Gastrocnemius medialis (tissue), 4 donors: Measurements from ENCODE around the gene OR10D3. TPM values are rescaled to one million over a fixed set of nuclear protein-coding genes. Genes with fewer than 3 reads are reported as not detected.
"Not testable (repeated sequence)": the region's sequence is repeated elsewhere in the genome, so short reads cannot be mapped to it uniquely, and the experiment has no call there.

ENCODE experiments used
- ATAC-seq, 2 donors: fragments of 150-250 bp; one replicate each; pipeline ENCODE4 v1.9.1; 2016
- DNase-seq, 2 donors: peaks; one replicate each; pipeline ENCODE4 v3.0.0-alpha.2; 2019
- H3K27ac ChIP-seq, 4 donors: fragments of 200-600 bp; sonication (generic); 1 replicate in 1 of 4; 2 replicates in 3 of 4; pipeline ENCODE4 v1.5.1; 2016 to 2018; ENCODE audit warnings: mild to moderate bottlenecking in 2 of 4, moderate library complexity in 1 of 4
- H3K27me3 ChIP-seq, 3 donors: fragments of 200-600 bp; sonication (generic) in 2 of 3; 1 replicate in 1 of 3; 2 replicates in 2 of 3; pipeline versions ENCODE4 v1.5.1 to v1.6.0; 2016 to 2019; ENCODE audit warnings: mild to moderate bottlenecking in 1 of 3, moderate library complexity in 1 of 3
- H3K36me3 ChIP-seq, 2 donors: fragments of 200-600 bp; sonication (generic) in 1 of 2; one replicate each; pipeline ENCODE4 v1.5.1; 2017 to 2018
- H3K4me1 ChIP-seq, 2 donors: fragments of 200-600 bp; sonication (generic) in 1 of 2; one replicate each; pipeline ENCODE4 v1.5.1; 2016 to 2017; ENCODE audit warnings: mild to moderate bottlenecking in 2 of 2
- H3K4me3 ChIP-seq, 4 donors: fragments of 200-600 bp; sonication (generic) in 3 of 4; 1 replicate in 1 of 4; 2 replicates in 3 of 4; pipeline ENCODE4 v1.5.1; 2016 to 2019; ENCODE audit warnings: mild to moderate bottlenecking in 2 of 4
- H3K9me3 ChIP-seq, 3 donors: fragments of 200-600 bp; sonication (generic) in 2 of 3; 1 replicate in 1 of 3; 2 replicates in 2 of 3; pipeline ENCODE4 v1.5.1; 2016 to 2019
- POLR2A ChIP-seq, 2 donors: fragments of 450-650 bp; IDR thresholded peaks; one replicate each; pipeline ENCODE4 v1.6.1; 2017; ENCODE audit warnings: antibody characterized with exemption in 2 of 2, mild to moderate bottlenecking in 2 of 2, moderate library complexity in 2 of 2
- in situ Hi-C, 4 donors: fragments of 200-750 bp; cut with MboI; loops; one replicate each; pipeline versions ENCODE4 v1.15.0 to v1.8.0; 2017; ENCODE audit warnings: low sequenced_read_pairs in 4 of 4
- intact Hi-C: fragments of 100-400 bp; cut with DNase I; formaldehyde crosslinking; loops from one replicate; pipeline ENCODE4 v1.15.1; 2023; ENCODE audit warnings: low total_unique reads
- total RNA-seq, 4 donors: library from RNA; depleted of rRNA; stranded (reverse); fragments of >200 nt; gene quantifications; one replicate each; pipeline versions ENCODE4 v1.1.0 to v1.2.3, GENCODE V29; 2016
- TF ChIP-seq, protein P1 (sequence below), 5 experiments: fragments of 450-650 bp in 3 of 5; fragments of 200-600 bp in 2 of 5; sonication (generic) in 2 of 5; IDR thresholded peaks in 4 of 5; conservative IDR thresholded peaks in 1 of 5; 1 replicate in 4 of 5; 2 replicates in 1 of 5; pipeline ENCODE4 v1.5.1; 2016 to 2019; ENCODE audit warnings: antibody characterized with exemption in 5 of 5, mild to moderate bottlenecking in 3 of 5, moderate library complexity in 3 of 5

Gene OR10D3
- total RNA-seq, 4 donors from 2014 or later = not detected

GRCh38 chr11:124153821-124154220, 29.3 kb upstream of the OR10D3 start:
- H3K4me3 ChIP-seq = no peak overlapping the region
- in situ Hi-C loops (no loop called here), intact Hi-C loops (no loop called here)
- H3K9me3 ChIP-seq = no peaks in the 10 kb centered on the region
- no peak overlapping the region for H3K27ac ChIP-seq
- H3K4me1 ChIP-seq = no peaks in the 10 kb centered on the region
- DNase-seq (no peak), ATAC-seq (no peak)
- no peaks in the 10 kb centered on the region for H3K27me3 ChIP-seq
- TF ChIP-seq, protein P1, sequence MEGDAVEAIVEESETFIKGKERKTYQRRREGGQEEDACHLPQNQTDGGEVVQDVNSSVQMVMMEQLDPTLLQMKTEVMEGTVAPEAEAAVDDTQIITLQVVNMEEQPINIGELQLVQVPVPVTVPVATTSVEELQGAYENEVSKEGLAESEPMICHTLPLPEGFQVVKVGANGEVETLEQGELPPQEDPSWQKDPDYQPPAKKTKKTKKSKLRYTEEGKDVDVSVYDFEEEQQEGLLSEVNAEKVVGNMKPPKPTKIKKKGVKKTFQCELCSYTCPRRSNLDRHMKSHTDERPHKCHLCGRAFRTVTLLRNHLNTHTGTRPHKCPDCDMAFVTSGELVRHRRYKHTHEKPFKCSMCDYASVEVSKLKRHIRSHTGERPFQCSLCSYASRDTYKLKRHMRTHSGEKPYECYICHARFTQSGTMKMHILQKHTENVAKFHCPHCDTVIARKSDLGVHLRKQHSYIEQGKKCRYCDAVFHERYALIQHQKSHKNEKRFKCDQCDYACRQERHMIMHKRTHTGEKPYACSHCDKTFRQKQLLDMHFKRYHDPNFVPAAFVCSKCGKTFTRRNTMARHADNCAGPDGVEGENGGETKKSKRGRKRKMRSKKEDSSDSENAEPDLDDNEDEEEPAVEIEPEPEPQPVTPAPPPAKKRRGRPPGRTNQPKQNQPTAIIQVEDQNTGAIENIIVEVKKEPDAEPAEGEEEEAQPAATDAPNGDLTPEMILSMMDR (IDR thresholded peaks at IDR 0.05 in 4 of 5, conservative IDR thresholded peaks at IDR 0.05 in 1 of 5) = no peak
- no peak for TF ChIP-seq POLR2A (IDR thresholded peaks at IDR 0.05)
- no peaks in the 10 kb centered on the region for H3K36me3 ChIP-seq

GRCh38 chr11:124159481-124159880, 23.7 kb upstream of the OR10D3 start:
- no peak overlapping the region for H3K27ac ChIP-seq
- DNase-seq (no peak), ATAC-seq (no peak)
- TF ChIP-seq POLR2A (IDR thresholded peaks at IDR 0.05) = no peak
- TF ChIP-seq, protein P1 (IDR thresholded peaks at IDR 0.05 in 4 of 5, conservative IDR thresholded peaks at IDR 0.05 in 1 of 5) = no peak
- in situ Hi-C loops (no loop called here), intact Hi-C loops (no loop called here)
- no peaks in the 10 kb centered on the region for H3K36me3 ChIP-seq
- no peaks in the 10 kb centered on the region for H3K27me3 ChIP-seq
- H3K4me1 ChIP-seq = no peaks in the 10 kb centered on the region
- H3K9me3 ChIP-seq = no peaks in the 10 kb centered on the region
- no peak overlapping the region for H3K4me3 ChIP-seq

DNA sequence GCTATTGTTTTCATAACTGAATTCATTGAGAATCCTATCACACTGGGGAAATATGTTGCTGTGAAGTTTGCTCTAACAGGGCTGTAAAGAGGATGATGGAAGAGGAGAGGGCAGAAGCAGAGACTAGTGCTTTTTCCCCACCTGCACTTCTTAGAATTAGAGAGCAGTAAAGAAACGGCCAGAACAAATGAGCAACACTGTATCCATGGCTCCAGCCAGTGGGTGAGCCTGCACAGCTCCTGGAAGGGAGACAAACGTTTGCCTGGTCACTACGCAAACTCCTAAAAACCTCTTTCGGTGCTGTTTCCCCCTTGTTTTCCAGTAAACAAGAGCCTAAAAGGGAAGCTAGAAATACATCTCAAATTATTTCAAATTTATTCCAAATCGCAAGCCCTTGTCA, 22.2 kb upstream of the OR10D3 start:
- DNase-seq = no peak
- Histone ChIP-seq H3K27me3 (no peaks in the 10 kb centered on the region), H3K9me3 (no peaks in the 10 kb centered on the region), H3K27ac (no peak overlapping the region), H3K4me1 (no peaks in the 10 kb centered on the region), H3K36me3 (no peaks in the 10 kb centered on the region), H3K4me3 (no peak overlapping the region)
- in situ Hi-C loops (no loop called here), intact Hi-C loops (no loop called here)
- ATAC-seq = no peak
- TF ChIP-seq, protein P1 (IDR thresholded peaks at IDR 0.05 in 4 of 5, conservative IDR thresholded peaks at IDR 0.05 in 1 of 5) = no peak
- no peak for TF ChIP-seq POLR2A (IDR thresholded peaks at IDR 0.05)

GRCh38 chr11:124167826-124168231, 15.3 kb upstream of the OR10D3 start:
- Histone ChIP-seq H3K27me3 (no peaks in the 10 kb centered on the region), H3K4me3 (no peak overlapping the region), H3K4me1 (no peaks in the 10 kb centered on the region), H3K9me3 (no peaks in the 10 kb centered on the region), H3K36me3 (no peaks in the 10 kb centered on the region), H3K27ac (no peak overlapping the region)
- no peak for TF ChIP-seq POLR2A (IDR thresholded peaks at IDR 0.05)
- TF ChIP-seq, protein P1 (IDR thresholded peaks at IDR 0.05 in 4 of 5, conservative IDR thresholded peaks at IDR 0.05 in 1 of 5) = no peak
- no peak for ATAC-seq
- intact Hi-C loops (no loop called here), in situ Hi-C loops (no loop called here)
- DNase-seq = no peak

- DNase-seq (no peak), ATAC-seq (no peak)
- H3K4me3 ChIP-seq = no peak overlapping the region
- intact Hi-C loops (no loop called here), in situ Hi-C loops (no loop called here)
- no peaks in the 10 kb centered on the region for H3K4me1 ChIP-seq
- H3K9me3 ChIP-seq = no peaks in the 10 kb centered on the region
- no peak overlapping the region for H3K27ac ChIP-seq
- no peaks in the 10 kb centered on the region for H3K36me3 ChIP-seq
- TF ChIP-seq POLR2A (IDR thresholded peaks at IDR 0.05) = no peak
- TF ChIP-seq, protein P1 (IDR thresholded peaks at IDR 0.05 in 4 of 5, conservative IDR thresholded peaks at IDR 0.05 in 1 of 5) = no peak
- H3K27me3 ChIP-seq = no peaks in the 10 kb centered on the region
Observed at GRCh38 chr11:124168796-124169195, 14.3 kb upstream of the OR10D3 start.

DNA sequence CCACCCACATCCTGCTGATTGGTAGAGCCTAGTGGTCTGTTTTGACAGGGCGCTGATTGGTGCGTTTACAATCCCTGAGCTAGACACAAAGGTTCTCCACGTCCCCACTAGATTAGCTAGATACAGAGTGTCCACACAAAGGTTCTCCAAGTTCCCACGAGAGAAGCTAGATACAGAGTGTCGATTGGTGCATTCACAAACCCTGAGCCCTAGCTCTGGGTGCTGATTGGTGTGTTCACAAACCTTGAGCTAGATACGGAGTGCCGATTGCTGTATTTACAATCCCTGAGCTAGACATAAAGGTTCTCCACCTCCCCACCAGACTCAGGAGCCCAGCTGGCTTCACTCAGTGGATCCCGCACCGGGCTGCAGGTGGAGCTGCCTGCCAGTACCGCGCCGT, 12.8 kb upstream of the OR10D3 start:
- H3K36me3 ChIP-seq, H3K4me3 ChIP-seq, ATAC-seq, DNase-seq, H3K27ac ChIP-seq, in situ Hi-C loops, intact Hi-C loops, H3K4me1 ChIP-seq, H3K27me3 ChIP-seq, H3K9me3 ChIP-seq: not testable (repeated sequence)
